OCI-LY3 (cell line): ENCODE data around the gene VPS29.

Experiments used
- CTCF ChIP-seq: fragments of 200-600, 300-600 bp; sonication (generic); IDR thresholded peaks from 2 replicates; pipeline ENCODE4 v1.5.1; 2014; ENCODE audit warnings: antibody characterized with exemption, low read length, low read depth
- EZH2phosphoT487 ChIP-seq: fragments of 200-600 bp; shearing (Covaris generic); IDR thresholded peaks from 2 replicates; pipeline ENCODE4 v1.6.1; 2018; ENCODE audit warnings: antibody characterized with exemption, mixed run types, low read depth

DNA sequence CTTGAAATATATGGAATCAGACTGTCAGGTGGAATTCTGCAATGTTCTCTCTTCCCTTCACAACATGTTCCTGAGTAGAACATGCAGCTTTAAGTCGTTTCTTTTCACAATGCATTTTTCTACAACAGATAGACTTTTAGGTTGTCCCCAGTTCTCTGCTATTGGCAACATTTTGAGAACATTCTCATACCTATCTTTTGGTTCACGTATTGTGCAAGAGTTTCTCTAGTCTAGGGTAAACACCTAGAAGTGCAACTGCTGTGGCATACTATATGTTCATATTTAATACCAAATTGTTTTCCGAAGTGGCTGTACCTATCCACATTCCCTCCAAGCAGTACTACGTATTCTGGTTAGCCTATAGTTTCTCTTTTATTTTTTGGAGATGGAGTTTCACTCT lies 49.1 kb upstream of the VPS29 start:
- no peak for TF ChIP-seq CTCF
- no peak for TF ChIP-seq EZH2phosphoT487
